ENCODE data around the gene PHF8.
A peak's percentile ranks its signal among the peaks of the same experiment; 100 is the strongest.

Gene PHF8

GRCh38 chrX:54044126-54044876 lies at the start of gene PHF8:
PHF8 (minus strand) TSS chrX:54044473; CDS start chrX:54042728, 1,745 bp downstream.
- DNase-seq: peak; percentile 96

- no peak for DNase-seq
Measured at GRCh38 chrX:54093571-54093970, 49.3 kb upstream of the PHF8 start.

- no peak for DNase-seq
Measured at GRCh38 chrX:54093159-54093558, 48.9 kb upstream of the PHF8 start.

- no peak for DNase-seq
Measured at GRCh38 chrX:54090880-54091279, 46.6 kb upstream of the PHF8 start.

GRCh38 chrX:54089191-54089590 lies 44.9 kb upstream of the PHF8 start:
- no peak for DNase-seq

- DNase-seq: no peak
Measured at GRCh38 chrX:54087661-54088060, 43.4 kb upstream of the PHF8 start.

- DNase-seq: no peak
Measured at GRCh38 chrX:54085666-54086065, 41.4 kb upstream of the PHF8 start.

- no peak for DNase-seq
Measured at GRCh38 chrX:54076903-54077302, 32.6 kb upstream of the PHF8 start.

GRCh38 chrX:54074826-54075225 lies 30.6 kb upstream of the PHF8 start:
- DNase-seq: no peak

GRCh38 chrX:54067766-54068165 lies 23.5 kb upstream of the PHF8 start:
- no peak for DNase-seq

- DNase-seq: no peak
Measured at GRCh38 chrX:54066841-54067240, 22.6 kb upstream of the PHF8 start.

GRCh38 chrX:54064564-54064963 lies 20.3 kb upstream of the PHF8 start:
- DNase-seq: no peak

- no peak for DNase-seq
Measured at GRCh38 chrX:54063361-54063760, 19.1 kb upstream of the PHF8 start.

- DNase-seq: no peak
Measured at GRCh38 chrX:54049801-54050200, 5.5 kb upstream of the PHF8 start.

- no peak for DNase-seq
Measured at GRCh38 chrX:54048412-54048811, 4.1 kb upstream of the PHF8 start.

GRCh38 chrX:54045563-54046228 lies 1.4 kb upstream of the PHF8 start:
- no peak for DNase-seq

- DNase-seq: no peak
Measured at GRCh38 chrX:54044877-54045338, 635 bp upstream of the PHF8 start.

GRCh38 chrX:54043541-54044125 lies 640 bp downstream of the PHF8 start:
- DNase-seq: no peak

- DNase-seq: no peak
Measured at GRCh38 chrX:54043056-54043455, 1.2 kb downstream of the PHF8 start.

GRCh38 chrX:54042609-54043021 lies 1.7 kb downstream of the PHF8 start:
- peak; percentile 60 for DNase-seq

- DNase-seq: no peak
Measured at GRCh38 chrX:54030329-54030728, 13.9 kb downstream of the PHF8 start.

GRCh38 chrX:54029529-54030143 lies 14.6 kb downstream of the PHF8 start:
- no peak for DNase-seq

GRCh38 chrX:54024350-54024749 lies 19.9 kb downstream of the PHF8 start:
- no peak for DNase-seq

Measured in CD4-positive, alpha-beta T cell treated with Interleukin-17A for 1 hour (primary cell).